K562 (cell line): ENCODE data around the gene PDGFA. TPM values are rescaled to one million over a fixed set of nuclear protein-coding genes. Genes with fewer than 3 reads are reported as not detected.

Source experiments
- ASH1L ChIP-seq: fragments of 450-650 bp; IDR thresholded peaks from 2 replicates; pipeline ENCODE4 v1.6.1; 2018; ENCODE audit warnings: borderline replicate concordance, mild to moderate bottlenecking, low read depth; ENCODE audit not compliant: partially characterized antibody
- BACH1 ChIP-seq: fragments of 200-800 bp; sonication (Bioruptor generic); IDR thresholded peaks from 2 replicates; pipeline ENCODE4 v1.6.1; 2016; ENCODE audit warnings: missing genetic modification characterization, missing compliant biosample characterization
- DIDO1 ChIP-seq: fragments of 450-650 bp; IDR thresholded peaks from 2 replicates; pipeline ENCODE4 v1.6.1; 2016; ENCODE audit warnings: low read depth, missing biosample characterization, missing genetic modification characterization
- ELF1 ChIP-seq: fragments of 200-800 bp; sonication (Bioruptor generic); IDR thresholded peaks from 2 replicates; pipeline ENCODE4 v1.6.1; 2016; ENCODE audit warnings: missing genetic modification characterization, missing compliant biosample characterization
- HNRNPH1 ChIP-seq: fragments of 200-400 bp; formaldehyde crosslinking; optimal IDR thresholded peaks from 2 replicates; pipeline ENCODE3; 2017; ENCODE audit warnings: low read depth, mild to moderate bottlenecking, low read length, moderate library complexity
- HNRNPLL ChIP-seq: fragments of 200-400 bp; formaldehyde crosslinking; IDR thresholded peaks from 2 replicates; pipeline ENCODE4 v1.6.1; 2017; ENCODE audit warnings: low read length, low read depth, mild to moderate bottlenecking; ENCODE audit not compliant: poor library complexity, severe bottlenecking
- NCOA4 ChIP-seq: fragments of 450-650 bp; IDR thresholded peaks from 2 replicates; pipeline ENCODE4 v1.6.1; 2018; ENCODE audit warnings: mild to moderate bottlenecking; ENCODE audit not compliant: partially characterized antibody
- POU5F1 ChIP-seq: fragments of 150-350 bp; IDR thresholded peaks from 2 replicates; pipeline ENCODE4 v1.6.1; 2014; ENCODE audit warnings: borderline replicate concordance, low read length, low read depth, mild to moderate bottlenecking; ENCODE audit not compliant: partially characterized antibody
- PRMT5 ChIP-seq: sonication (generic); formaldehyde crosslinking; IDR thresholded peaks from 2 replicates; pipeline ENCODE4 v1.5.0; 2020; ENCODE audit warnings: missing genetic modification reagents
- RFX5 ChIP-seq: IDR thresholded peaks from 2 replicates; pipeline ENCODE4 v1.6.1; 2011; ENCODE audit warnings: low read depth, mild to moderate bottlenecking, improper control_type of control experiment, low read length
- TCF7L2 ChIP-seq: fragments of 150-350 bp; IDR thresholded peaks from 2 replicates; pipeline ENCODE4 v1.6.1; 2016; ENCODE audit warnings: low read depth, mild to moderate bottlenecking, low read length, moderate library complexity
- TEAD2 ChIP-seq: fragments of 450-650 bp; IDR thresholded peaks from 2 replicates; pipeline ENCODE4 v1.6.1; 2016; ENCODE audit warnings: missing genetic modification characterization, control low read depth, missing compliant biosample characterization
- TFAM ChIP-seq: fragments of 250-450 bp; sonication (Bioruptor Pico); conservative IDR thresholded peaks from 2 replicates; pipeline ENCODE4 v1.5.0; 2021; ENCODE audit warnings: mild to moderate bottlenecking, moderate library complexity
- ZC3H4 ChIP-seq: sonication (generic); formaldehyde crosslinking; IDR thresholded peaks from 2 replicates; pipeline ENCODE4 v1.9.0; 2021; ENCODE audit warnings: missing genetic modification reagents, borderline replicate concordance
- ZNF551 ChIP-seq: fragments of 250-450 bp; sonication (Bioruptor Pico); IDR thresholded peaks from 2 replicates; pipeline ENCODE4 v1.5.0; 2021; ENCODE audit warnings: mild to moderate bottlenecking, moderate library complexity
- ZNF766 ChIP-seq: fragments of 200-800 bp; sonication (Bioruptor generic); conservative IDR thresholded peaks from 2 replicates; pipeline ENCODE4 v1.6.1; 2016; ENCODE audit warnings: missing genetic modification characterization, missing compliant biosample characterization
- polyA plus RNA-seq, 8 experiments: library from polyadenylated mRNA; depleted of rRNA in 4 of 8; stranded (reverse) in 5 of 8; unstranded in 3 of 8; fragments of >200 nt; fragmentation: Nextera tagmentation in 2 of 8; fragmentation: Illumina TruSeq in 1 of 8; extraction: Ambion mirVana in 2 of 8; extraction: Trizol in 1 of 8; gene quantifications; 2 replicates each; pipeline versions ENCODE4 v1.2.1 to v1.2.3, GENCODE V29; 2011 to 2014; ENCODE audit warnings: inconsistent platforms in 1 of 8, missing spikeins in 1 of 8
- total RNA-seq, 7 experiments: library from RNA; depleted of rRNA in 6 of 7; stranded (reverse); fragments of >200 nt in 6 of 7; fragmentation: Illumina TruSeq in 2 of 7; extraction: Trizol in 2 of 7; gene quantifications; 2 replicates each; pipeline versions ENCODE4 v1.2.1 to v1.2.3, GENCODE V29; 2011 to 2021; ENCODE audit warnings: low replicate concordance in 1 of 7
- TF ChIP-seq, protein P1 (sequence below): fragments of 250-450 bp; sonication (Bioruptor Pico); IDR thresholded peaks from 2 replicates; pipeline ENCODE4 v1.4.0; 2020; ENCODE audit warnings: mild to moderate bottlenecking, moderate library complexity
- TF ChIP-seq, protein P2 (sequence below): fragments of 450-650 bp; formaldehyde crosslinking; IDR thresholded peaks from 2 replicates; pipeline ENCODE4 v1.4.0; 2022; ENCODE audit warnings: mild to moderate bottlenecking, moderate library complexity
- TF ChIP-seq, protein P3 (sequence below): fragments of 450-650 bp; formaldehyde crosslinking; IDR thresholded peaks from 2 replicates; pipeline ENCODE4 v1.4.0; 2020; ENCODE audit warnings: mild to moderate bottlenecking
- TF ChIP-seq, protein P4 (sequence below): IDR thresholded peaks from 2 replicates; pipeline ENCODE4 v1.6.1; 2012; ENCODE audit warnings: low read depth, low read length, improper control_type of control experiment, borderline replicate concordance

PDGFA gene
- total and polyA plus RNA-seq, 9 of the 15 experiments (the other 6 are each of a cell fraction or from before 2014, with no cell fraction given), result 2.5 to 10.2 (median 4.6) TPM

DNA sequence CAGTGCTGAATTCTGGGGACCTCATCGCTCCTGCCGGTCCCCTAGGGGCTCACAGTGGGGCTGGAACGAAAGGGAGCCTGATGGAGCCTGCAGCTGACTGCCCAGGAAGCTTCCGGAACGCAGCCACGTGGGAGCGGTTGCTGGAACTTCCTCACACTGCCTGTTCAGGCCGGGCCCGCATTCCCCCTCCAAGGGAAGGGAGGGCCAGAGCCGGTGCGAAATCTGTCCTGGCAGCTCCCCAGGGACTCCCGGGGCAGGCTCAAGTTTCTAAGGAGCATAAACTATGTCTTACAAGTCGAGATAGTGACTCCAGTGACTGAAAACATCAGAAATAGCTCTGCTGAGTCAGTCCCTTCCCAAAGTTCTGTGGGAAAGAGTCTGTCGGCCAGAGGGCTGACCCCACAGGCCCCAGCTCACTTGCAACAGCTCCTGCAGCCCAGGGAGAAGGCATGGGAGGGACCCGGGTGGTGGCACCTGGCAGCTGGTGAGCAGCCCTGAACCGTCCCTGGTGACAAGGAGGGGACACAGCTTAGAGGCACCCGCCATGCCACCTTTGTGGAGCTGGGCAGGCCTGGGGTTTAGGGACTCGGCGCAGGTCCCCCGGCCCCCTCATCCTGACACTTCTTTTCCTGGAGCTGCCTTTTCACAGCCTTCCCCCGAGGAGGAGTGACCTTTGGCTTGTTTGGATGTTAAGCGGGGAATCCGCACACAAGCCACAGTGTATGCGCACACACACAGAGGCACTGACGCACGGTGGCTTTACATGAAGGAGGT lies 47.6 kb downstream of the PDGFA start (continued):
- TF ChIP-seq, protein P1, sequence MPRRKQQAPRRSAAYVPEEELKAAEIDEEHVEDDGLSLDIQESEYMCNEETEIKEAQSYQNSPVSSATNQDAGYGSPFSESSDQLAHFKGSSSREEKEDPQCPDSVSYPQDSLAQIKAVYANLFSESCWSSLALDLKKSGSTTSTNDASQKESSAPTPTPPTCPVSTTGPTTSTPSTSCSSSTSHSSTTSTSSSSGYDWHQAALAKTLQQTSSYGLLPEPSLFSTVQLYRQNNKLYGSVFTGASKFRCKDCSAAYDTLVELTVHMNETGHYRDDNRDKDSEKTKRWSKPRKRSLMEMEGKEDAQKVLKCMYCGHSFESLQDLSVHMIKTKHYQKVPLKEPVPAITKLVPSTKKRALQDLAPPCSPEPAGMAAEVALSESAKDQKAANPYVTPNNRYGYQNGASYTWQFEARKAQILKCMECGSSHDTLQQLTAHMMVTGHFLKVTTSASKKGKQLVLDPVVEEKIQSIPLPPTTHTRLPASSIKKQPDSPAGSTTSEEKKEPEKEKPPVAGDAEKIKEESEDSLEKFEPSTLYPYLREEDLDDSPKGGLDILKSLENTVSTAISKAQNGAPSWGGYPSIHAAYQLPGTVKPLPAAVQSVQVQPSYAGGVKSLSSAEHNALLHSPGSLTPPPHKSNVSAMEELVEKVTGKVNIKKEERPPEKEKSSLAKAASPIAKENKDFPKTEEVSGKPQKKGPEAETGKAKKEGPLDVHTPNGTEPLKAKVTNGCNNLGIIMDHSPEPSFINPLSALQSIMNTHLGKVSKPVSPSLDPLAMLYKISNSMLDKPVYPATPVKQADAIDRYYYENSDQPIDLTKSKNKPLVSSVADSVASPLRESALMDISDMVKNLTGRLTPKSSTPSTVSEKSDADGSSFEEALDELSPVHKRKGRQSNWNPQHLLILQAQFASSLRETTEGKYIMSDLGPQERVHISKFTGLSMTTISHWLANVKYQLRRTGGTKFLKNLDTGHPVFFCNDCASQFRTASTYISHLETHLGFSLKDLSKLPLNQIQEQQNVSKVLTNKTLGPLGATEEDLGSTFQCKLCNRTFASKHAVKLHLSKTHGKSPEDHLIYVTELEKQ (CRISPR knock-in tag), result no peak
- TF ChIP-seq ZNF766 (CRISPR knock-in tag) (peak; percentile 56; the same call in 1 of the 2 replicates), TCF7L2 (no peak), NCOA4 (no peak), RFX5 (no peak), POU5F1 (no peak), TFAM (CRISPR knock-in tag) (no peak), TEAD2 (tag) (no peak), BACH1 (no peak), PRMT5 (CRISPR knock-in tag) (no peak), ZNF551 (no peak), DIDO1 (tag) (no peak), HNRNPH1 (no peak), ZC3H4 (no peak), HNRNPLL (no peak), ELF1 (tag) (peak; percentile 77), ASH1L (no peak)
- TF ChIP-seq, protein P2, sequence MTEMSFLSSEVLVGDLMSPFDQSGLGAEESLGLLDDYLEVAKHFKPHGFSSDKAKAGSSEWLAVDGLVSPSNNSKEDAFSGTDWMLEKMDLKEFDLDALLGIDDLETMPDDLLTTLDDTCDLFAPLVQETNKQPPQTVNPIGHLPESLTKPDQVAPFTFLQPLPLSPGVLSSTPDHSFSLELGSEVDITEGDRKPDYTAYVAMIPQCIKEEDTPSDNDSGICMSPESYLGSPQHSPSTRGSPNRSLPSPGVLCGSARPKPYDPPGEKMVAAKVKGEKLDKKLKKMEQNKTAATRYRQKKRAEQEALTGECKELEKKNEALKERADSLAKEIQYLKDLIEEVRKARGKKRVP, result no peak
- TF ChIP-seq, protein P3, sequence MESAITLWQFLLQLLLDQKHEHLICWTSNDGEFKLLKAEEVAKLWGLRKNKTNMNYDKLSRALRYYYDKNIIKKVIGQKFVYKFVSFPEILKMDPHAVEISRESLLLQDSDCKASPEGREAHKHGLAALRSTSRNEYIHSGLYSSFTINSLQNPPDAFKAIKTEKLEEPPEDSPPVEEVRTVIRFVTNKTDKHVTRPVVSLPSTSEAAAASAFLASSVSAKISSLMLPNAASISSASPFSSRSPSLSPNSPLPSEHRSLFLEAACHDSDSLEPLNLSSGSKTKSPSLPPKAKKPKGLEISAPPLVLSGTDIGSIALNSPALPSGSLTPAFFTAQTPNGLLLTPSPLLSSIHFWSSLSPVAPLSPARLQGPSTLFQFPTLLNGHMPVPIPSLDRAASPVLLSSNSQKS, result no peak
- TF ChIP-seq, protein P4, sequence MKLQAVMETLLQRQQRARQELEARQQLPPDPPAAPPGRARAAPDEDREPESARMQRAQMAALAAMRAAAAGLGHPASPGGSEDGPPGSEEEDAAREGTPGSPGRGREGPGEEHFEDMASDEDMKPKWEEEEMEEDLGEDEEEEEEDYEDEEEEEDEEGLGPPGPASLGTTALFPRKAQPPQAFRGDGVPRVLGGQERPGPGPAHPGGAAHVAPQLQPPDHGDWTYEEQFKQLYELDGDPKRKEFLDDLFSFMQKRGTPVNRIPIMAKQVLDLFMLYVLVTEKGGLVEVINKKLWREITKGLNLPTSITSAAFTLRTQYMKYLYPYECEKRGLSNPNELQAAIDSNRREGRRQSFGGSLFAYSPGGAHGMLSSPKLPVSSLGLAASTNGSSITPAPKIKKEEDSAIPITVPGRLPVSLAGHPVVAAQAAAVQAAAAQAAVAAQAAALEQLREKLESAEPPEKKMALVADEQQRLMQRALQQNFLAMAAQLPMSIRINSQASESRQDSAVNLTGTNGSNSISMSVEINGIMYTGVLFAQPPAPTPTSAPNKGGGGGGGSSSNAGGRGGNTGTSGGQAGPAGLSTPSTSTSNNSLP, result no peak
